Activated CD8-positive, alpha-beta memory T cell treated with anti-CD3 and anti-CD28 coated beads, Interleukin-2, amount 50 U/mL, for 4 hours (primary cell): ENCODE data around the gene ZNF750.

Experiments
- DNase-seq: peaks from one replicate; pipeline ENCODE4 v3.0.0-alpha.2; 2020

The ZNF750 gene

DNA sequence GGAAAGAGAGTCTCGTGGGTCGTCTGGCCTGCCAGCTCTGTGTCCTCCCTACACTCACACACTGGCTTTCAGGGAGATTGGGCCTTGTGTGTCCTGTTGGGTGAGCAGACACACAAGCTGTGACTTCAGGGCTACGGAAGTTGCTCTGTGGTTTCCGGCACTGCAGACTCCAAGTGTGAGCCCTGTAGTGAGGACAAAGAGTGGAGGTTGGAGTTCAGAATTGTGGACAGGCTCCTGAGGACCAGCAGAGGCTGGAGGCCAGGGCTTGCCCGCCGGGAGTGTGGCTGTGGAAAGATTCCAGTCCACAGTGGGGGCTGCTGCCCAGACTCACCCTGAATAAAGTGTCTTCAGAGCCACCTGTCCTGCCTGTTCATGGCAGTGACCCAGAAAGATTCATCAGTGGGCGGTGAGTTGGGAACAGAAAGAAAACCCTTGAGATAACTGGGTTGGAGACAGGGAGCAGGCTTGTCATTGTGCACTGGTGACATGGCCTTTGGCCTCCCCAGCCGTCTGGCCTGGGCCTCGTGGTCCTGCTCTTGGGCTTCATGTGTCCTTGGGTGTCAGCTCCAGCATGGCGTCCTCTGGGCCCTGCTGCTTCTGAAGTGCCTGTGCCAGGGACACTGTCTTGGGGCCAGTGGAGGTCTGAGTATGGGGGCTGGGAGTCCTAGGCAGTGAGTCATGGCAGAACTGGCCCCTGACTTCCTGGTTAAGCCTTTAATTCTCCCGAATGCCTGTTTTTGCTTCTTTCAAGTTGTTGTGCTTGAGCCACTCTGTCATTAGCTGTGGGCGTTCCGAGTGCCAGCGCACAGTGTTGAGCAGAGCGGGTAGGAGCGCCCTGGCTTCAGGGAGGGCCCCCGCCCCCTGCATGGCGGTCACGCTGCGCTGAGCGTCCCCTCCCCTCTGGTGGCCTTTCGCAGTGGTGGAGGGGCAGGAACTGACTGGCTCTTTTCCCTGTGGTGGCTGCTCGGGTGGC, 19.9 kb upstream of the ZNF750 start:
- peak; percentile 59 for DNase-seq

DNA sequence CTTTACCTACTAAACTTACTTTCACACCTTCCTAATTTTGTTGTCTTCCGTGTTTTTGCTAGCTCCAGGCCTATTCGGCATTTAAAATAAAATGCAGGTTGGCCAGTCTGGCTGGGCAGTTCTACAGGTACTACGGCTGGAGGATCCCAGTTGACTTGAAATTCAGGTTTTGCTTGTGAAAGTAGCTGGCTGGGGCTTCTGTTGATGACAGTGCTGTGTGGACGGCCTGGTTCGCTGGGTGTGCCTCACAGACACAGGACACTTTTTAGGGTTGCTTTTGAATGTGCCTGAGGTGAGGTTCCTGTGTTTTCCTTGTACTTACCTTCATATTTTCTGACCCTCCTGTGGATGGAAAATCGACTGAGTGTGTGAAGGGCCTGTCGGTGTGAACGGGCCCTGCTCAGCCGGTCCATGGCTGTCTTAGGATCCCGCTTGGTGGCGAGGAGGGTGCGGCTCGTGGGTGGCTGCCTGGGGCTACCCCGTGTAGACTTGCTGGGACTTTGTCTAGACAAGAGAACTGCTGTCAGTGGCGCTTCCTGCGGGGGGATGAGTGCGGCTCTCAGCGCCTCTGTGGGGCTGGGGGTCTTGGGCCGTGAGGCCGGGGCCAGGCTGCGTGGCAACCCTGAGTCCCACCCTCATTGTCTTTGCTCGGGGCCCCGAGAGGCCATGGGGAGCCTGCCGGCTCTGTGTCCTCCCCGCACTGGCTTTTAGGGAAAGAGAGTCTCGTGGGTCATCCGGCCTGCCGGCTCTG, 18.7 kb upstream of the ZNF750 start:
- DNase-seq = no peak

DNA sequence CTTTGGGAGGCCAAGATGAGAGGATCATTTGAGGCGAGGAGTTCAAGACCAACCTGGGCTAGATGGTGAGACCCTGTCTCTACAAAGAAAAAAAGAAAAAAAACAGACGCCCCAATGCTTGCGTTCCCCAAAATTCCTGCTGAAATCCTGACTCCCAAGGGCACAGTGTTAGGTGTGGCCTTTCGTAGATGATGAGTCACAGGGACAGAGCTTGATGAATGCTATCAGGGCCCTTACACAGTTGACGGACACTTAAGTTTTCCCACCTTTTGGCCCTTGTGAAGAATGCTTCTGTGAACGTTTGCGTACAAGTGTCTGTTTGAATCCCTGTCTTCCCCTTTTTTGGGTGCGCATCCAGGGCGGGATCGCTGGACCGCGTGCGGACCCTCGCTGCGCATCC, 16.5 kb upstream of the ZNF750 start:
- DNase-seq = no peak

DNA sequence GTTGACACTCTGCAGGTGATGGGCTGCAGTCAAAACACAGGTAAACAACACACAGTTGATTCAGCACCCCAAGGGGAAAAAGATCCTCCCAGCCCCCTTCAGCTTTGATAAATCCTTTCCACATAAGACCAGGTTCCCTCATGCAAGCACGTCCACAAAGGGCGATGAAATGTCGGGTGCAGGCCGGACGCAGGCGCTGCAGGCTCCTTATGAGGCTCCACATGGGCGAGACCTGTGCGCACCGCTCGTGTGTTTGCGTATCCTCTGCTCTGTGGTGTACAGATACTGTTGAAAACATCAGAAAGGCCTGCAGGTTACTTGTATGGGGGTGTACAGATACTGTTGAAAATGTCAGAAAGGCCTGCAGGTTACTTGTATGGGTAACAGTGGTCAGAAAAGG, 14.4 kb upstream of the ZNF750 start:
- no peak for DNase-seq

DNA sequence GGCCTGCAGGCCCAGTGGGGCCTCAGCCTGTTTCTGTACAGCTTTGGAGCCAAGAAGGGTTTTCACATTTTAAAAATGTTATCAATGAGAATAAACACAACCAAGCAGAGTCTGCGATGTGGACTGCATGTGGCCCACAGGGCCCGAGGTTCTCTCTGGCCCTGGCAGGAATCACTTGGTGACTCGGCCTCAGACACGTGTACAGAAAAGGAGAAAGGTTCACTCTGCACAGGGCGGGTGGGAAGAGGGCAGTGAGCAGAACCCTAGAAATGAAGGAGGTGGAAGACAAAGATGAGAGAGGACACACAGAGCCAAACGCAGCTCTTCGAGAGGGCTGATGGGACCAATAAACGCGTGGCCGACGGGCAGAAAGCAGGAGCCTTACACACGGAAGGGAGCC, 11.6 kb upstream of the ZNF750 start:
- DNase-seq = no peak

DNA sequence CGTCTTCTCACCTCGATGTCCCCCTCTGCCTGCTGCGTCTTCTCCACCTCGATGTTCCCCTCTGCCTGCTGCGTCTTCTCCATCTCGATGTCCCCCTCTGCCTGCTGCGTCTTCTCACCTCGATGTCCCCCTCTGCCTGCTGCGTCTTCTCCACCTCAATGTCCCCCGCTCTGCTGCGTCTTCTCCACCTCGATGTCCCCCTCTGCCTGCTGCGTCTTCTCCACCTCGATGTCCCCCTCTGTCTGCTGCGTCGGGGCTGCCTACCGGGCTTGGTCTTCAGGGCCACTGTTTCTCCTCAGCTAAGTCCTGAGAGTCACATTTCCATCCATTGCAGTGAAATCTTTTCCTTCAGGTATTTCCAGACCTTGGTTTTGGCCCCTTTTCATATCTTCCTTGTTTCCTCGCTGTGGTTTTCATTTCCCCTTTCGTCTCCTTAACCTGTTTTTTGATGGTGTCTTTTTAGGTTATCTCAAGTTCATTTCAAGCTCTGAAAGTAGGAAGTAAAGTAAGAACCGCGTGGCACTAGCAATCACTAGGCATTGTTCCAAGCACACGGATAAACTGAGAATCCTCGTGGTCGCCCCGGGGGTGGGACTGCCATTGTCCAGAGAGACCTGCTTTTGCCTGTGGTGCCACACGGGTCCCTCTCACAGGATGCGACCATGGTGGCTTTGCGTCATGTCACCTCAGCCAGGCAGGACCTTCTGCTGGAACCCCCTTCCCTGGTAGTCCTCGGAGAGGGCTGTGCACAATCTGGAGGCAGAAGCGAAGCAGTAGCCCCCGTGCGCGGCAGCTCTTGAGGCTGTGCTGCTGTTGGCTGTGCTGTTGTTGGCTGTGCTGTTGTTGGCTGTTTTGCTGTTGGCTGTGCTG, 9.5 kb upstream of the ZNF750 start:
- DNase-seq = no peak

DNA sequence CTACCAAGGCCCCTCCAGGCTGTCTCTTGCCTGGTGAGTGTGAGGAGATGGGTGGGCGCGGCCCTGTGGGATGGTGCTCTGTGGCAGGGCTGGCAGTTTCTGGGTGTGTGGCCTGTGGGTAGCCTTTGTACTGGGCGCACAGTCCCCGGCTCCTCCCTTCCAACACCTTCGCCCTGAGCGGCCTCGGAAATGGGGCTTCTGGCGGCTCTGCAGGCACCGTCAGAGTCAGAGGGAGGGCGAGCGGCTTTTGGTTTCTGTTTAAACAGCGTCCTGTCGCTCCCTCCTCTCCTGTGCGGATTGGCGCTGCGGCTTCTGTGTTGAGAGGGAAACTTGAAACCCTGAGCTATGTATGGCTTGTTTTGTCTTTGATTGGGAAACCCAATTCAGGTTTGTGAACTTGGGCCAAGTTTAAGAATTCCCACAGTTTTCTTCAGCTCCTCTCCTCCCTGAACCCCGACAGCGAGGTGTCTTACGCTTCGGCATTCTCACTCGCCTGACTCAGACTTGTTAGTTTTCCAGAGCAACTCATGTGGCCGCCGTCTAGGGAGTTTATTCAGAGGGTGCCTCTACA, 8.3 kb upstream of the ZNF750 start:
- DNase-seq = peak; percentile 49

DNA sequence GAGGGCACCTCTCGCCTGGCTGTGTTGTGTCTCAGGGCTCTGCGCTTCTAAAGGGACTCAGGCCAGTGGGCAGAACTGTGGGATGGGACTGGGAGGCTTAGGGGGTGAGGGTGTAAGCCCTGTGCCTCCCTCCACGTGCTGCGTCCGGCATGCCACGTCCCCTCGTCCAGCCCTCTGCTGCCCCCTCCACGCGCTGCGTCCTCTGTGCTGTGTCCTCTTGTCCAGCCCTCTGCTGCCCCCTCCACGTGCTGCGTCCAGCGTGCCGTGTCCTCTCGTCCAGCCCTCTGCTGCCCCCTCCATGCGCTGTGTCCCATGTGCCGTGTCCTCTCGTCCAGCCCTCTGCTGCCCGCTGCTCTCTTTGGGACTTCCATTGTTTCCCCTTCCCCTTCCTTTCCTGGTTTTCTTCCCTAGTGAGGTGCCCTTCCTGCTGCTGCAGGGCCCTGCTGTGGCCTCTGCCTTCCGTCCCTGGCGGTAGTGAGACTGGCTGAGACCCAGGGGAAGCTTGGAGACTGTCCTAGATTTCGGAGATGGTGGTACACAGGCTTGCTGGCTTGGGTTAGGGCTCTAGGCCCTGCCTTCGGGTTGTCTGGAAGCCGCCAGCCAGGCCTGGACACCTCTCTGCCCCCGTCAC, 6.4 kb upstream of the ZNF750 start:
- DNase-seq = no peak

DNA sequence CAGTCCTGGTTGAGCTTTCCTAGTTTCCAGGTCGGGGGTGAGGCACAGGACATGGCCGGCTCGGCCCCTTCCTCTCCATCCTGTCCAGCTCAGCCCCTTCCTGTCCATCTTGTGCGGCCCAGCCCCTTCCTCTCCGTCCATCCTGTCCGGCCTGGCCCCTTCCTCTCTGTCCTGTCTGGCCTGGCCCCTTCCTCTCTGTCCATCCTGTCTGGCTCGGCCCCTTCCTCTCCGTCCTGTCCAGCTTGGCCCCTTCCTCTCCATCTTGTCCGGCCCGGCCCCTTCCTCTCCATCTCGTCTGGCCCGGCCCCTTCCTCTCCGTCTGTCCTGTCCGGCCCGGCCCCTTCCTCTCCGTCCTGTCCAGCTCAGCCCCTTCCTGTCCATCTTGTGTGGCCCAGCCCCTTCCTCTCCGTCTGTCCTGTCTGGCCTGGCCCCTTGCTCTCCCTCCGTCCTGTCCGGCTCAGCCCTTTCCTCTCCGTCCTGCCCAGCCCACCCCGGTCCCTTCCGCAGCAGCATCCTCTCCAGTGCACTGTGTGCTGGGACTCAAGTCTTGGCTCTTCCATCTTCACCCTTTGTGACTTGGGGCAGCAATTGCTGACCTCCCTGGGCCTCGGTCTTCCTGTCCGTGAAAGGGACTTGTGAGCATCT, 5.5 kb upstream of the ZNF750 start:
- no peak for DNase-seq

DNA sequence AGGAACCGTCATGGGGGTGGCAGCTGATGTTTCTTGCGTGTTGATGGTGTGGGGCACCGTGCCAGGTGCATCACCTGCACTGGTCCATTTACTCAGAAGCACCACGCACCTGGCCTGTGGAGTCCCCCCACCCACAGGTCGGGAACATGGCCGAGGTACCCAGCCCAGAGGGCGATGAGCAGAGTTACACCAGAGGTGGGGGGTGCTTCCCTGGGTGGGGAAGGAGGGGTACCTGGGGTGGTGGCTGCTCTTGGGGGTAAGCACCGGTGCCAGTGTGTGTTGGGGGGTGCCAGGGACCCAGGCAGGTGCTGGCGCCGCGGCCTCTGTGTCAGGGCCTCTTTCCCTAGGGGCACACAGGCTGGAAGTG, 5.0 kb upstream of the ZNF750 start:
- DNase-seq = no peak

DNA sequence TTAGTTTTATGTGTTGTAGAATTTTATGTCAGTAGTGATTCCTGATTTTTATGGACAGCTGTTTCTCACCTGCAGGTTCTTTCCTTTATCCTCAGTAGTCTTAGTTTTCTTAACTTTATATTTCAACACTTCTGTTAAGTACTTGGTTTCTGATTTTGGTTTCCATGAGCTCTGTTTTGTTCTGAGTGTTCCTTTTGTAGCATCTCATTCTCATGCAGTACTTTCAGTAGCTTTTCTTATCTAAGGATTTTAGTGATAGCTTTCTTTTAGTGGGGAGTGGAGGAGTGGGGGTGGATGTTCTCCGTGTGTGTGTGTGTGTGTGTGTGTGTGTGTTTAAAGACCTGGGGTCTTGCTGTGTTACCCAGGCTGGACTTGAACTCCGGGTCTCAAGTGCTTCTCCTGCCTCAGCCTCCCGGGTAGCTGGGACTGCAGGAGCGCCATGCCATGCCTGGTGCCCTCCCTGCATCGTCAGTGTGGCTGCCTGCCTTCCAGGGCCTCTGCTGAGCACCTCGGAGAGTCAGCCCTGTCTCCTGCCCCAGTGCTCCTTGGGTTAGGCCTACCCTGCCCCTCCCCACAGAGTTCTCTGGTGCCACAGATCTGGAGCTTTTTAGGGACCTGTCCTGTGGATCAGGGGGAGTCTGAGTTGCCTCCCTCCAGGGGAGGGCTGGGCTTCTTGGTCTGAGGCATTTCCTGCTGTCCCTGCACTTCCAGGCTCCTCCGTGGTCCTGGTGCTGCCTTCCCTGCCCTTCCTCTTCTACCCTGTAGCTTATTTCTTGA, 4.3 kb upstream of the ZNF750 start:
- no peak for DNase-seq

DNA sequence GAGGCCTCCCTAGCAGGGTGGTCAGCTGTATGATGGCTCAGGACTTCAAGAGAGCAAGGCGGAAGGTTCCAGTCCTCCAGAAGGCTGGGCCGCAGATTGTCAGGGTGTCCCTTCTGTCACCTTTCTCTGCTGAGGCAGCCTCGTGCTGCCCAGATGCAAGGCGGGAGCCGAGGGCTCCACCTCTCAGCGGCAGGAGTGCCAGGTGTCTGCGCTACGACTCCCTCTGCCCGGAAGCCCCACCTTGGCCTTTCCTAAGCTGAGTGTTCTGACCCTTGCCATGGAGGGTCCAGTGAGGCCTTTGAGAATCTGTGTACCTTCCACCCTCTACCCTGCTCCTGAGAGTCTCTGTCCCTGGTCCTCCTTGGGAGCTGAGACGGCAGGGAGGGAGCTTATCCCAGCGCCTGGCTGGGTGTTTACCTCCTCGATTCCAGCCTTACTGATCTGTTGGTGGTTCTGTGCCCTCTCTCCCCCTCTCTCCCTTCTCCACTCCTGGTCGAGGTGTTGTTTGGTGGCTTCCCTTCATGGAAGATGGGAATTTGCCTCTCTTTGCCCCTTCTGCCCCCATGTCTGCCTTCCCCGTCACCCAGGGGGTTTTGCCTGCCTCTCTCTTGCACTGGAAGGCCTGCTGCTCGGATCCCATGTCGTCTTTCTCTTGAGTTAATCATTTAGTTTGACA, 2.2 kb upstream of the ZNF750 start:
- no peak for DNase-seq

DNA sequence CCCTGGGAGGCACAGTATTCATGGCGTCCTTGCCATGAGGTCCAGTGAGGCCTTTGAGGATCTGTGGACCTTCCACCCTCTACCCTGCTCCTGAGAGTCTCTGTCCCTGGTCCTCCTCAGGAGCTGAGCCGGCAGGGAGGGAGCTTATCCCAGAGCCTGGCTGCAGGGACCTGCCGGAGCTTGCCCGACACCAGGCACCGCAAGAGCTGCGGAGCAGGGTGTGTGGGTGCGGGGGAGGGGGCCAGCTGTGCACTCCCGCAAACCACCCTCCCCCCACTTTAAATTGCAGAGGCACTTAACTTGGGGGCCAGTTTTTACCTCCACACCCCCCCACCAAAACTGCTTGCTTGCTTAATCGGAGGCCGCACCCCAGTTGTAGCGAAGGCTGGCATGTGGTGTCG, 609 bp upstream of the ZNF750 start:
- no peak for DNase-seq

DNA sequence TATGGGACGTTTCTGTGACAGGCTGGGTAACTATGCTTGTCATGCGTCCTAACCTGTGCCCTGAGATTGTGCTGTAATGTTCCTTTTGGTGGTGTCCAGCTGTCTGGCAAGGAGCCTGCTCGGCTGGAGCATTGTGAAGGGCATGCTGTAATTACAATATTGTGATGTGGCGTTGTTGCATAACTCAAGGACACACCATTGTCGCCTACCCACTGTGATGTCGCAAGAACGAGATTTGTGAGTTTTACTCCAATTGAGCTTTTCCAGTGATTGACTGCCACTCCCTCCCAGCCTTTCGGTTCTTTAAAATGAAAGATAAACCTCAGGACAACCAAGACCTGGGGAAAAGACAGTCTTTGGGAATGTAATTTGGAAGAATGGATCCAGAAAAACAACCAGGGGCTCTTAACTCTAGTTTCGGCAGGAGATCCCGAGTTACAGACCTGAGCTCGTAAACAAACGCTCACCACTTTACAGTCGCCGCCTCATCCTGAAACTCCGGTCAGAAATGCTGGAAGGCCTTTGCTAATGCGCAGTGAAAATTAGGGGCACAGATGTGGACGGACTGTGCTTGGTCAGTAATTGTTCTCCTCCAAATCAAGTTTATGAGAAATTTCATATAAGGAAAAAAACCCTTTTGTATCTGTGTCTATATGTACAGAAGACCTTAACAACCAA, 1.3 kb downstream of the ZNF750 start:
- DNase-seq = no peak

DNA sequence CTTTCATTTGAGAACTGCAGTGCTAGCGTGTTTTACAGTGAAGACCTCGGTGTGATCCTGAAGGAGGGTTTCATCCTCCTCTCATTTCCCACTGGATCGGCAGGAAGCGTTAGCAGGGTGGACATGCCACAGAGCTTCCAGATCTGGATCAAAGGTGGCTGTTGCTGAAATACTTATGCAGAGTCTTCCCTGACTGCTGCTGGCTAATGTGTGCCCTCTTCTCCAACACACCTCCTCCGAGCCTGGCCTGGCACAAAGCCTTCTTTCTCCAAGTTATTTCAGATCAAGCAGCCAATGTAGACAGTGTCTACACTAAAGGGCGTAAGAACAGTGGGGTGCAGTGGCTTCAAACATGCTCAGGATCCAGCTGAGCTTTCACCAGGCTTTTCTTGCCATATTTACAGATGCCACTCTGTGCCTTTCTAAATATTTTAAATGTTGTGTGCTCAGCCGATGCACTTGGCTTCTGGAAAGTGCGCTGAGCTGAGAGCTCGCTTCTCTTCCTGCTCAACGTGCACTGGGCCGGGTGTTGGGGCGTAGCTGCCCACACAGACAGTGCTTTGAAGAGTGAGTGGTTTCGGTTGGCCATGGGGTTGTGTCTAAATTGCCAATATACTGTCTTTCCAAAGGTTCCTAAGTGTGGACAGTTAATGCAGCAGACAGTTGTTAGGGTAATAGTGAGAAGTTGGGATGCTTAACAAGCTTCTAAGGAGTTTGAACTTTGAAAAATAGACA, 2.1 kb downstream of the ZNF750 start:
- DNase-seq = no peak

DNA sequence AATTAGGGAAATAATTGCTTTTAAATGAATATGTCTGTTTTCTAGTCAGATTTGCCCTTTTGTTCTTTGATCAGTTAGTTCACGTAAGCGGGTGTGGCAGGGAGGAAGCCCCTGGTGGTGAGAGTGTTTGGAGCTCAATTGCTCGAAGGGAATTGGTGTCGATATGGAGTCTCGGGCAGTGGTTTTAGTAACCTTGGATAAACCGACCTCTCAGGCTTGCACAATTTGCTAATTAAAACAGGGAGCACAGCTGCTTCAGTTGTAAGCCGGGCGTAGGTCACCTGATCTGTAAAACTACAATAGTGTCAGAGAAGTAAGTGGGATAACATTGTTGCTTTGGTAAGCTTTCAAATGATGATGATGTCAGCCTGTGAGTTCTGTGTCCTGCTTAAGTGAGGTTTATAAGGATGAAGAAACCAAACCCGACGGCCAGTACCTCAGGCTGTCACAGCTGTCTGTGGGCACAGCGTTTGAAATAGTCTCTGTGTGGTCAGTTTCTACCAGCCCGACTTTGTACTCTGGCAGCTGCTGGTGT, 2.9 kb downstream of the ZNF750 start:
- no peak for DNase-seq

DNA sequence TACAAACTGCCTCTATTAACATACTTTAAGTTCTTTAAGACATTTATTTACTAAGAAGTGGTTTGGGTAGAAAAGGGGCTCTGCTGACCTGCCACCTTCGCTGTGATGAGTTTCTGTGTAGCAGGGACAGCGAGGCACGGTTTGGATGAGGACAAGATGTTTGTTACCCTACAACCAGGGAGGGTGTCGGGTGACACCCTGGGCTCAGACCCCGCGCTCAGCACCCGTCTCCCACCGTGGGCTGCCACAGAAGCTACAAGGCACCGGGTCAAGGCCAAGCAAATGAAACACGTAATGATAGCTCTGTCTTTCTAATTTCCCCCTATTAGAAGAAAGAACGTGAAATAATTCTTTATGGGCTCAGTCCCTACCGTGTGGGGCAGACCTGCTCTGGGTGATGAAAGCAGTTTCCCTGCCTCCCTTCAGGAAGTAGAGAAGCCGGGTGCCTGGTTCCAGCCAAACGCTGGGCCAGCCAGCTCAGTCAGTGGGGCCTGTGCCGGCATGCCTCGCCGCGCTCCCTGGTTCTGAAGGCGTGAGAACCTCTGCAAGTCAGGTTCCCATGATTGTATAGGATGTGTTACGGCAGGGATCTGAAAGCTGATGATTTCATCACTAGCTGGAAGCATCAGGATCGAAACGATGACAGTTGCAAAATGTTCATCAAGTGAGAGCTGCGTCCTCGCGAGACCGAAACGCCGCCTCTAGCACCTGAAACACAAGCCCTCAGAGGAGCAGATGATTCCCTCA, 3.9 kb downstream of the ZNF750 start:
- DNase-seq = no peak

DNA sequence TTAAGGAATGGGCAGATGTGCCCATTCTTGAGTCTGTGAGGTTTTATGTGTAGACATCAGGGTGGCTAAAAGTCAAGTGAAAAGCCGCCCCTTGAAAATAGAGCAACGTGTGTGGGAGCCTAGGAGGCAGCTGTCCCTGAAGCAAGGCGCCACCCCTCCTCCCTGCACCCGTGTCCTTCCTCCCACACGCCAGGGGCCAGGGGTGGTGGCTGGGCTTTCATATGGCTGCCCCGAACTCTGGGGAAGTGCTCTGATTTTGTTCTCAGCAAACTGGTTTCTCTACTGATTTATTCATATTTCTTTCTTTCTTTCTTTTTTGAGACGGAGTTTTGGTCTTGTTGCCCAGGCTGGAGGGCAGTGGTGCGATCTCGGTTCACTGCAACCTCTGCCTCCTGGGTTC, 4.7 kb downstream of the ZNF750 start:
- no peak for DNase-seq
